WTC11 (cell line): ENCODE measurements around the gene SLC1A7. TPM values are rescaled to one million over a fixed set of nuclear protein-coding genes. Genes with fewer than 3 reads are reported as not detected.

Experiments
- ATAC-seq: fragments of 200-7000 bp; cut with Tn5 transposase; 2 replicates; pipeline ENCODE4 v1.10.0; 2021; ENCODE audit warnings: mild to moderate bottlenecking, moderate library complexity
- CTCF ChIA-PET: fragments of 300-600 bp; sonication (Branson Sonifier 250); formaldehyde crosslinking; loops from one replicate; lab custom pipeline; 2021; ENCODE audit warnings: antibody characterized with exemption; lab: Charles Lee
- POLR2A ChIA-PET: fragments of 350-600 bp; sonication (Branson Sonifier 250); formaldehyde crosslinking; loops from one replicate; lab custom pipeline; 2021; ENCODE audit warnings: antibody characterized with exemption; lab: Charles Lee
- DNase-seq: peaks from one replicate; pipeline ENCODE4 v3.0.0; 2021; ENCODE audit warnings: low spot score
- H3K27ac Mint-ChIP-seq: 2 replicates; pipeline ENCODE4 v1.8.0; 2021; ENCODE audit warnings: mixed read lengths
- H3K27me3 Mint-ChIP-seq: 2 replicates; pipeline ENCODE4 v1.8.0; 2021; ENCODE audit warnings: low read depth, mild to moderate bottlenecking, moderate library complexity, mixed read lengths
- H3K36me3 Mint-ChIP-seq: 2 replicates; pipeline ENCODE4 v1.8.0; 2021; ENCODE audit warnings: mixed read lengths
- H3K4me1 Mint-ChIP-seq: 2 replicates; pipeline ENCODE4 v1.8.0; 2022; ENCODE audit warnings: mixed read lengths
- H3K4me3 Mint-ChIP-seq: 2 replicates; pipeline ENCODE4 v1.8.0; 2021; ENCODE audit warnings: mild to moderate bottlenecking, moderate library complexity, mixed read lengths
- H3K9me3 Mint-ChIP-seq: 2 replicates; pipeline ENCODE4 v1.8.0; 2021; ENCODE audit warnings: mixed read lengths
- ATF1 ChIP-seq: sonication (generic); formaldehyde crosslinking; IDR thresholded peaks from 2 replicates; pipeline ENCODE4 v1.8.1; 2023; ENCODE audit warnings: mild to moderate bottlenecking, moderate library complexity, missing genetic modification reagents
- CBFB ChIP-seq: sonication (generic); formaldehyde crosslinking; IDR thresholded peaks from 2 replicates; pipeline ENCODE4 v1.8.1; 2022; ENCODE audit warnings: mild to moderate bottlenecking, low read depth, missing genetic modification reagents
- E2F5 ChIP-seq: sonication (generic); formaldehyde crosslinking; IDR thresholded peaks from 2 replicates; pipeline ENCODE4 v1.8.1; 2022; ENCODE audit warnings: mild to moderate bottlenecking, moderate library complexity, missing genetic modification reagents
- HMGA2 ChIP-seq: fragments of 250-450 bp; sonication (Bioruptor Pico); IDR thresholded peaks from 2 replicates; pipeline ENCODE4 v1.4.0; 2021; ENCODE audit warnings: mild to moderate bottlenecking, moderate library complexity
- NFE2L1 ChIP-seq: sonication (generic); formaldehyde crosslinking; IDR thresholded peaks from 2 replicates; pipeline ENCODE4 v1.8.1; 2023; ENCODE audit warnings: missing genetic modification reagents
- NFYB ChIP-seq: sonication (generic); formaldehyde crosslinking; conservative IDR thresholded peaks from 2 replicates; pipeline ENCODE4 v1.8.0; 2022; ENCODE audit warnings: low read depth, missing genetic modification reagents
- NR2C2 ChIP-seq: sonication (generic); formaldehyde crosslinking; IDR thresholded peaks from 2 replicates; pipeline ENCODE4 v1.8.0; 2022; ENCODE audit warnings: mild to moderate bottlenecking, missing genetic modification reagents
- PREB ChIP-seq: sonication (generic); formaldehyde crosslinking; IDR thresholded peaks from 2 replicates; pipeline ENCODE4 v1.8.1; 2022; ENCODE audit warnings: mild to moderate bottlenecking, missing genetic modification reagents, moderate library complexity, borderline replicate concordance
- SOX15 ChIP-seq: fragments of 250-450 bp; sonication (Bioruptor Pico); IDR thresholded peaks from 2 replicates; pipeline ENCODE4 v1.9.0; 2021; ENCODE audit warnings: mild to moderate bottlenecking
- SP1 ChIP-seq: sonication (generic); formaldehyde crosslinking; conservative IDR thresholded peaks from 2 replicates; pipeline ENCODE4 v1.8.1; 2022; ENCODE audit warnings: missing genetic modification reagents
- STAT6 ChIP-seq: sonication (generic); formaldehyde crosslinking; conservative IDR thresholded peaks from 2 replicates; pipeline ENCODE4 v1.8.1; 2023; ENCODE audit warnings: mild to moderate bottlenecking, low read depth, missing genetic modification reagents, moderate library complexity
- TEAD4 ChIP-seq: sonication (generic); formaldehyde crosslinking; IDR thresholded peaks from 2 replicates; pipeline ENCODE4 v1.8.0; 2022; ENCODE audit warnings: mild to moderate bottlenecking, missing genetic modification reagents
- ZMAT4 ChIP-seq: fragments of 250-450 bp; sonication (Bioruptor Pico); IDR thresholded peaks from 2 replicates; pipeline ENCODE4 v1.9.0; 2021; ENCODE audit warnings: mild to moderate bottlenecking
- ZNF317 ChIP-seq: sonication (generic); formaldehyde crosslinking; IDR thresholded peaks from 2 replicates; pipeline ENCODE4 v1.8.1; 2023; ENCODE audit warnings: low read depth, mild to moderate bottlenecking, moderate library complexity, missing genetic modification reagents, borderline replicate concordance
- ZNF425 ChIP-seq: fragments of 250-450 bp; sonication (Bioruptor Pico); conservative IDR thresholded peaks from 2 replicates; pipeline ENCODE4 v1.9.0; 2021; ENCODE audit warnings: mild to moderate bottlenecking
- total RNA-seq: library from RNA; stranded (reverse); gene quantifications from 3 replicates; pipeline ENCODE4 v1.2.3, GENCODE V29; 2021
- TF ChIP-seq, protein P1 (sequence below): fragments of 250-450 bp; sonication (Bioruptor Pico); IDR thresholded peaks from 2 replicates; pipeline ENCODE4 v1.9.0; 2021; ENCODE audit warnings: mild to moderate bottlenecking
- TF ChIP-seq, protein P2 (sequence below): sonication (generic); formaldehyde crosslinking; IDR thresholded peaks from 2 replicates; pipeline ENCODE4 v1.8.0; 2022; ENCODE audit warnings: mild to moderate bottlenecking, missing genetic modification reagents
- TF ChIP-seq, protein P3 (sequence below): sonication (generic); formaldehyde crosslinking; IDR thresholded peaks from 2 replicates; pipeline ENCODE4 v1.8.1; 2022; ENCODE audit warnings: missing genetic modification reagents, borderline replicate concordance
- TF ChIP-seq, protein P4 (sequence below): sonication (generic); formaldehyde crosslinking; IDR thresholded peaks from 2 replicates; pipeline ENCODE4 v1.8.0; 2022; ENCODE audit warnings: mild to moderate bottlenecking, missing genetic modification reagents

SLC1A7 gene
- total RNA-seq, 1 experiment from 2014 or later: not detected

- DNase-seq (no peak), ATAC-seq (no peak)
- ChIA-PET POLR2A (no interaction called here), CTCF (no interaction called here)
- Mint-ChIP-seq H3K36me3 (no peaks in the 10 kb centered on the region), H3K27ac (no peak overlapping the region), H3K27me3 (no peaks in the 10 kb centered on the region), H3K4me1 (no peaks in the 10 kb centered on the region), H3K4me3 (no peak overlapping the region), H3K9me3 (no peaks in the 10 kb centered on the region)
- TF ChIP-seq NFYB (CRISPR knock-in tag): no peak
- TF ChIP-seq SOX15 (CRISPR knock-in tag): no peak
- no peak for TF ChIP-seq ZMAT4
- no peak for TF ChIP-seq ZNF425
These were observed 68.5 kb downstream of the SLC1A7 start for GRCh38 chr1:53073868-53074311.

DNA sequence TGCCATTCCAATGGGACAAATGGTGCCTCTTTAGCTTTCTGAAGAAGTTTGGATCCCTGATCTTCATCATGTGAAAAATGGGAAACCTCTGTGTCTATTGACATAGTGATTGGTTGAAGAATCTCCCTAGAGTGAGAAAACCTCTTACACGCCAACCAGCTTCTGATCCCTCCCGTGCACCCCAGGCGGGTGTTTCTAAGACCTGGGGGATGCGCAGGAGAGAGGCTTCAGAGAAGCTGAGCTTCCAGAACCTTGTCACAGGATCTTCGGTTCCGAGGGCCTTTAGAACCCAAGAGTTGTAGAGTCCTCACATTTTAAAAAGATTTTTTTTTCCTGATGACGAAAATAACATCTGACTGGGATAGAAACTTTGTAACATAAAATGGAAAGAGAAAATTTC, 69.2 kb downstream of the SLC1A7 start:
- ChIA-PET POLR2A (no interaction called here), CTCF (no interaction called here)
- H3K4me3 Mint-ChIP-seq: no peak overlapping the region
- no peaks in the 10 kb centered on the region for H3K9me3 Mint-ChIP-seq
- H3K4me1 Mint-ChIP-seq: no peaks in the 10 kb centered on the region
- H3K27me3 Mint-ChIP-seq: no peaks in the 10 kb centered on the region
- no peak overlapping the region for H3K27ac Mint-ChIP-seq
- no peaks in the 10 kb centered on the region for H3K36me3 Mint-ChIP-seq
- DNase-seq: no peak
- no peak for ATAC-seq
- TF ChIP-seq, protein P1, sequence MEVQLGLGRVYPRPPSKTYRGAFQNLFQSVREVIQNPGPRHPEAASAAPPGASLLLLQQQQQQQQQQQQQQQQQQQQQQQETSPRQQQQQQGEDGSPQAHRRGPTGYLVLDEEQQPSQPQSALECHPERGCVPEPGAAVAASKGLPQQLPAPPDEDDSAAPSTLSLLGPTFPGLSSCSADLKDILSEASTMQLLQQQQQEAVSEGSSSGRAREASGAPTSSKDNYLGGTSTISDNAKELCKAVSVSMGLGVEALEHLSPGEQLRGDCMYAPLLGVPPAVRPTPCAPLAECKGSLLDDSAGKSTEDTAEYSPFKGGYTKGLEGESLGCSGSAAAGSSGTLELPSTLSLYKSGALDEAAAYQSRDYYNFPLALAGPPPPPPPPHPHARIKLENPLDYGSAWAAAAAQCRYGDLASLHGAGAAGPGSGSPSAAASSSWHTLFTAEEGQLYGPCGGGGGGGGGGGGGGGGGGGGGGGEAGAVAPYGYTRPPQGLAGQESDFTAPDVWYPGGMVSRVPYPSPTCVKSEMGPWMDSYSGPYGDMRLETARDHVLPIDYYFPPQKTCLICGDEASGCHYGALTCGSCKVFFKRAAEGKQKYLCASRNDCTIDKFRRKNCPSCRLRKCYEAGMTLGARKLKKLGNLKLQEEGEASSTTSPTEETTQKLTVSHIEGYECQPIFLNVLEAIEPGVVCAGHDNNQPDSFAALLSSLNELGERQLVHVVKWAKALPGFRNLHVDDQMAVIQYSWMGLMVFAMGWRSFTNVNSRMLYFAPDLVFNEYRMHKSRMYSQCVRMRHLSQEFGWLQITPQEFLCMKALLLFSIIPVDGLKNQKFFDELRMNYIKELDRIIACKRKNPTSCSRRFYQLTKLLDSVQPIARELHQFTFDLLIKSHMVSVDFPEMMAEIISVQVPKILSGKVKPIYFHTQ (CRISPR knock-in tag): no peak
- TF ChIP-seq NFE2L1 (no peak), STAT6 (no peak), ZNF425 (no peak), NR2C2 (CRISPR knock-in tag) (no peak), TEAD4 (CRISPR knock-in tag) (no peak), E2F5 (CRISPR knock-in tag) (no peak), PREB (CRISPR knock-in tag) (no peak), ZNF317 (no peak), ATF1 (CRISPR knock-in tag) (no peak), HMGA2 (no peak), CBFB (CRISPR knock-in tag) (no peak), SP1 (CRISPR knock-in tag) (no peak)
- TF ChIP-seq, protein P2, sequence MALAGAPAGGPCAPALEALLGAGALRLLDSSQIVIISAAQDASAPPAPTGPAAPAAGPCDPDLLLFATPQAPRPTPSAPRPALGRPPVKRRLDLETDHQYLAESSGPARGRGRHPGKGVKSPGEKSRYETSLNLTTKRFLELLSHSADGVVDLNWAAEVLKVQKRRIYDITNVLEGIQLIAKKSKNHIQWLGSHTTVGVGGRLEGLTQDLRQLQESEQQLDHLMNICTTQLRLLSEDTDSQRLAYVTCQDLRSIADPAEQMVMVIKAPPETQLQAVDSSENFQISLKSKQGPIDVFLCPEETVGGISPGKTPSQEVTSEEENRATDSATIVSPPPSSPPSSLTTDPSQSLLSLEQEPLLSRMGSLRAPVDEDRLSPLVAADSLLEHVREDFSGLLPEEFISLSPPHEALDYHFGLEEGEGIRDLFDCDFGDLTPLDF: no peak
- TF ChIP-seq, protein P3, sequence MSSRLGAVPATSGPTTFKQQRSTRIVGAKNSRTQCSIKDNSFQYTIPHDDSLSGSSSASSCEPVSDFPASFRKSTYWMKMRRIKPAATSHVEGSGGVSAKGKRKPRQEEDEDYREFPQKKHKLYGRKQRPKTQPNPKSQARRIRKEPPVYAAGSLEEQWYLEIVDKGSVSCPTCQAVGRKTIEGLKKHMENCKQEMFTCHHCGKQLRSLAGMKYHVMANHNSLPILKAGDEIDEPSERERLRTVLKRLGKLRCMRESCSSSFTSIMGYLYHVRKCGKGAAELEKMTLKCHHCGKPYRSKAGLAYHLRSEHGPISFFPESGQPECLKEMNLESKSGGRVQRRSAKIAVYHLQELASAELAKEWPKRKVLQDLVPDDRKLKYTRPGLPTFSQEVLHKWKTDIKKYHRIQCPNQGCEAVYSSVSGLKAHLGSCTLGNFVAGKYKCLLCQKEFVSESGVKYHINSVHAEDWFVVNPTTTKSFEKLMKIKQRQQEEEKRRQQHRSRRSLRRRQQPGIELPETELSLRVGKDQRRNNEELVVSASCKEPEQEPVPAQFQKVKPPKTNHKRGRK (CRISPR knock-in tag): no peak
- TF ChIP-seq, protein P4, sequence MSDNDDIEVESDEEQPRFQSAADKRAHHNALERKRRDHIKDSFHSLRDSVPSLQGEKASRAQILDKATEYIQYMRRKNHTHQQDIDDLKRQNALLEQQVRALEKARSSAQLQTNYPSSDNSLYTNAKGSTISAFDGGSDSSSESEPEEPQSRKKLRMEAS (CRISPR knock-in tag): no peak
